Activated CD8-positive, alpha-beta memory T cell treated with anti-CD3 and anti-CD28 coated beads for 48 hours (primary cell): ENCODE measurements around the gene PARP16.
"Not testable (repeated sequence)": the region's sequence is repeated elsewhere in the genome, so short reads cannot be mapped to it uniquely, and the experiment has no call there.

Experiments
- DNase-seq, 3 experiments: peaks; one replicate each; pipeline ENCODE4 v3.0.0-alpha.2; 2020; ENCODE audit warnings: low read depth in 2 of 3, low spot score in 2 of 3

The PARP16 gene

GRCh38 chr15:65244638-65245037 is 42.0 kb downstream of the PARP16 start:
- no peak for DNase-seq

GRCh38 chr15:65236443-65236842 is 50.2 kb downstream of the PARP16 start:
- DNase-seq = not testable (repeated sequence)

GRCh38 chr15:65233696-65234095 is 53.0 kb downstream of the PARP16 start:
- no peak for DNase-seq

- no peak for DNase-seq
Observed at GRCh38 chr15:65232520-65232919, 54.2 kb downstream of the PARP16 start.

GRCh38 chr15:65231306-65231705 is 55.4 kb downstream of the PARP16 start:
- DNase-seq = no peak

GRCh38 chr15:65226901-65227300 is 59.8 kb downstream of the PARP16 start:
- not testable (repeated sequence) for DNase-seq

GRCh38 chr15:65226221-65226620 is 60.5 kb downstream of the PARP16 start:
- no peak for DNase-seq

GRCh38 chr15:65223996-65224395 is 62.7 kb downstream of the PARP16 start:
- DNase-seq = no peak

- DNase-seq = no peak
Observed at GRCh38 chr15:65222891-65223290, 63.8 kb downstream of the PARP16 start.

GRCh38 chr15:65221697-65222096 is 65.0 kb downstream of the PARP16 start:
- DNase-seq = no peak

GRCh38 chr15:65219137-65219536 is 67.5 kb downstream of the PARP16 start:
- no peak for DNase-seq

GRCh38 chr15:65217526-65218482 is 68.9 kb downstream of the PARP16 start:
- no peak for DNase-seq

GRCh38 chr15:65215496-65215895 is 71.2 kb downstream of the PARP16 start:
- no peak for DNase-seq

GRCh38 chr15:65214010-65214409 is 72.7 kb downstream of the PARP16 start:
- no peak for DNase-seq

- DNase-seq = no peak
Observed at GRCh38 chr15:65213241-65213640, 73.4 kb downstream of the PARP16 start.

GRCh38 chr15:65212097-65212496 is 74.6 kb downstream of the PARP16 start:
- DNase-seq = peak in 2 of 3 experiments; percentile 11 to 19

GRCh38 chr15:65211482-65211982 is 75.2 kb downstream of the PARP16 start:
- no peak for DNase-seq

GRCh38 chr15:65210770-65211481 is 75.8 kb downstream of the PARP16 start, which contains the start of gene CILP:
TSS of gene CILP (minus strand) at chr15:65211473. CDS start at chr15:65209755, 1,718 bp downstream.
- DNase-seq = no peak

- no peak for DNase-seq
Observed at GRCh38 chr15:65209701-65210643, 76.7 kb downstream of the PARP16 start.

- no peak for DNase-seq
Observed at GRCh38 chr15:65208647-65209046, 78.0 kb downstream of the PARP16 start.
